HG03439 (cell line): Measurements from ENCODE around the gene DCD.

Experiments used
- ATAC-seq: cut with Tn5 transposase; IDR thresholded peaks from one replicate; pipeline ENCODE4 v1.9.1; 2021; ENCODE audit warnings: mild to moderate bottlenecking, moderate library complexity; ENCODE audit not compliant: unreplicated experiment

DCD gene

GRCh38 chr12:54648265-54648664, at the start of gene DCD:
Gene DCD (minus strand): TSS chr12:54648365. CDS start chr12:54648303, 62 bp downstream.
- ATAC-seq, result no peak

- ATAC-seq, result no peak
Measured at GRCh38 chr12:54697851-54698250, 49.7 kb upstream of the DCD start.

GRCh38 chr12:54692353-54692752, 44.2 kb upstream of the DCD start:
- no peak for ATAC-seq

- no peak for ATAC-seq
Measured at GRCh38 chr12:54689984-54690383, 41.8 kb upstream of the DCD start.

- no peak for ATAC-seq
Measured at GRCh38 chr12:54689034-54689372, 40.8 kb upstream of the DCD start.

GRCh38 chr12:54688309-54689033, 40.3 kb upstream of the DCD start:
- ATAC-seq, result no peak

GRCh38 chr12:54684636-54685630, 36.8 kb upstream of the DCD start:
- ATAC-seq, result no peak

- no peak for ATAC-seq
Measured at GRCh38 chr12:54683398-54683797, 35.2 kb upstream of the DCD start.

- ATAC-seq, result no peak
Measured at GRCh38 chr12:54682674-54683073, 34.5 kb upstream of the DCD start.

GRCh38 chr12:54680374-54680773, 32.2 kb upstream of the DCD start:
- peak; percentile 80 for ATAC-seq

GRCh38 chr12:54678131-54678530, 30.0 kb upstream of the DCD start:
- ATAC-seq, result no peak

GRCh38 chr12:54667945-54668344, 19.8 kb upstream of the DCD start:
- no peak for ATAC-seq

- no peak for ATAC-seq
Measured at GRCh38 chr12:54666008-54666407, 17.8 kb upstream of the DCD start.

- peak; percentile 53 for ATAC-seq
Measured at GRCh38 chr12:54665022-54665635, 17.0 kb upstream of the DCD start.

GRCh38 chr12:54663603-54664002, 15.4 kb upstream of the DCD start:
- no peak for ATAC-seq

GRCh38 chr12:54662026-54662425, 13.9 kb upstream of the DCD start:
- ATAC-seq, result no peak

- ATAC-seq, result no peak
Measured at GRCh38 chr12:54661048-54661447, 12.9 kb upstream of the DCD start.

GRCh38 chr12:54660320-54660962, 12.3 kb upstream of the DCD start:
- no peak for ATAC-seq

- peak; percentile 78 for ATAC-seq
Measured at GRCh38 chr12:54658306-54659264, 10.4 kb upstream of the DCD start.

- no peak for ATAC-seq
Measured at GRCh38 chr12:54657105-54657607, 9.0 kb upstream of the DCD start.
